Measurements from ENCODE around the gene SSC4D.

DNA sequence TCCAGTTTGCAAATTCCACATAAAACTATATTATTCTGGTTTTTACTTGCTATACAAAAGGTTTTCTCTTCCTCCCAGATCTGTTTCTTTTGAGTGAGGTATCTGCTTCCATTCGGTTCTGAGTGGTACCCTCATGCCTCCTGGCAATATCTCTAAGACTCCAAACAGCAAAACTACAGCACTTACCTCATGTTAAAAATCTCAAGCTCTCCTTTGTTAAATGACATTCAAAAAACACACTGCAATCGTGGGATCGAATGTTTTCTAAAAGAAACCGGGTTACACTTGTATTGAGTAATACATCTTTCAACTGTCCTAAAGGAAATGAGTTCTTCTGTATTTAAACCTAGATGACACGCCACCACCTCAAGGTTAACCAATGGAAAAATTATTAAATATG is 61.8 kb downstream of the SSC4D start:
- TF ChIP-seq, protein P1, sequence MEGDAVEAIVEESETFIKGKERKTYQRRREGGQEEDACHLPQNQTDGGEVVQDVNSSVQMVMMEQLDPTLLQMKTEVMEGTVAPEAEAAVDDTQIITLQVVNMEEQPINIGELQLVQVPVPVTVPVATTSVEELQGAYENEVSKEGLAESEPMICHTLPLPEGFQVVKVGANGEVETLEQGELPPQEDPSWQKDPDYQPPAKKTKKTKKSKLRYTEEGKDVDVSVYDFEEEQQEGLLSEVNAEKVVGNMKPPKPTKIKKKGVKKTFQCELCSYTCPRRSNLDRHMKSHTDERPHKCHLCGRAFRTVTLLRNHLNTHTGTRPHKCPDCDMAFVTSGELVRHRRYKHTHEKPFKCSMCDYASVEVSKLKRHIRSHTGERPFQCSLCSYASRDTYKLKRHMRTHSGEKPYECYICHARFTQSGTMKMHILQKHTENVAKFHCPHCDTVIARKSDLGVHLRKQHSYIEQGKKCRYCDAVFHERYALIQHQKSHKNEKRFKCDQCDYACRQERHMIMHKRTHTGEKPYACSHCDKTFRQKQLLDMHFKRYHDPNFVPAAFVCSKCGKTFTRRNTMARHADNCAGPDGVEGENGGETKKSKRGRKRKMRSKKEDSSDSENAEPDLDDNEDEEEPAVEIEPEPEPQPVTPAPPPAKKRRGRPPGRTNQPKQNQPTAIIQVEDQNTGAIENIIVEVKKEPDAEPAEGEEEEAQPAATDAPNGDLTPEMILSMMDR (conservative IDR thresholded peaks at IDR 0.05 in 1 of 2, IDR thresholded peaks at IDR 0.05 in 1 of 2; ENCODE audit: extremely low read depth in 1 of 2, insufficient read depth in 1 of 2, low read depth in 1 of 2, low read length in 2 of 2) = no peak
- TF ChIP-seq EZH2 (IDR thresholded peaks at IDR 0.05; ENCODE audit: borderline replicate concordance, low read length) = no peak
